MCF 10A (cell line): ENCODE data around the gene SLC2A4. TPM values are rescaled to one million over a fixed set of nuclear protein-coding genes. Genes with fewer than 3 reads are reported as not detected.

ENCODE experiments used
- BruUV-seq: library from RNA; stranded (reverse); fragments of 400-500 nt; replicated peaks from 2 replicates; lab custom pipeline; 2021; lab: Mats Ljungman, UMichigan
- CTCF ChIA-PET: fragments of 300-600 bp; sonication (Branson Sonifier 250); formaldehyde crosslinking; extraction: SDS; loops from one replicate; lab custom pipeline; 2021; ENCODE audit warnings: antibody characterized with exemption, inconsistent platforms; lab: Yijun Ruan, JAX
- POLR2A ChIA-PET: fragments of 300-600, 350-650 bp; sonication (Branson Sonifier 250); formaldehyde crosslinking; extraction: SDS; loops from one replicate; lab custom pipeline; 2020; ENCODE audit warnings: antibody characterized with exemption, inconsistent platforms; lab: Yijun Ruan, JAX
- DNase-seq: peaks from one replicate; pipeline ENCODE4 v3.0.0-alpha.2; 2018; ENCODE audit not compliant: unreplicated experiment
- H3K27ac Mint-ChIP-seq: one replicate; pipeline ENCODE4 v1.8.0; 2022; ENCODE audit warnings: mild to moderate bottlenecking, low read depth, mixed read lengths; ENCODE audit not compliant: unreplicated experiment
- H3K27me3 Mint-ChIP-seq: one replicate; pipeline ENCODE4 v1.8.0; 2022; ENCODE audit warnings: mixed read lengths; ENCODE audit not compliant: insufficient read depth, unreplicated experiment
- H3K36me3 Mint-ChIP-seq: one replicate; pipeline ENCODE4 v1.8.0; 2022; ENCODE audit warnings: mild to moderate bottlenecking, moderate library complexity, mixed read lengths; ENCODE audit not compliant: insufficient read depth, unreplicated experiment
- H3K4me1 Mint-ChIP-seq: one replicate; pipeline ENCODE4 v1.8.0; 2022; ENCODE audit warnings: mixed read lengths; ENCODE audit not compliant: insufficient read depth, unreplicated experiment
- H3K4me3 Mint-ChIP-seq: one replicate; pipeline ENCODE4 v1.8.0; 2022; ENCODE audit warnings: mild to moderate bottlenecking, moderate library complexity, mixed read lengths; ENCODE audit not compliant: unreplicated experiment
- H3K9me3 Mint-ChIP-seq: one replicate; pipeline ENCODE4 v1.8.0; 2022; ENCODE audit warnings: mixed read lengths; ENCODE audit not compliant: unreplicated experiment
- CTCF ChIP-seq: fragments of 200-600 bp; IDR thresholded peaks from one replicate; pipeline ENCODE4 v1.8.0; 2022; ENCODE audit warnings: antibody characterized with exemption, mild to moderate bottlenecking; ENCODE audit not compliant: unreplicated experiment
- intact Hi-C: fragments of 100-400 bp; cut with micrococcal nuclease; formaldehyde crosslinking; loops from 2 replicates; pipeline ENCODE4 v1.14.1; 2022
- total RNA-seq: library from RNA; stranded (reverse); gene quantifications from 2 replicates; pipeline ENCODE4 v1.2.3, GENCODE V29; 2022

The SLC2A4 gene
- total RNA-seq, 1 experiment from 2014 or later, result not detected

- DNase-seq, result no peak
- peaks cover 24% of the 10 kb centered on the region for H3K4me1 Mint-ChIP-seq
- ChIA-PET POLR2A (interaction anchor here (1.8 kb wide), 1 partner anchor 12 kb away, joined by 5 read pairs; the partner anchor contains the start of gene DVL2), CTCF (interaction anchor here (0.6 kb wide), 1 partner anchor 444 kb away, joined by 3 read pairs; no protein-coding TSS in a partner anchor)
- intact Hi-C loops, result no loop called here
- no peaks in the 10 kb centered on the region for H3K9me3 Mint-ChIP-seq
- H3K27me3 Mint-ChIP-seq, result no peaks in the 10 kb centered on the region
- TF ChIP-seq CTCF, result no peak
- no peak overlapping the region for H3K27ac Mint-ChIP-seq
- H3K36me3 Mint-ChIP-seq, result peaks cover 64% of the 10 kb centered on the region
- BruUV-seq, result no TSS peak
- H3K4me3 Mint-ChIP-seq, result no peak overlapping the region
Observed at GRCh38 chr17:7246779-7247178, 34.7 kb upstream of the SLC2A4 start.

GRCh38 chr17:7248796-7249195, 32.7 kb upstream of the SLC2A4 start:
- BruUV-seq, result no TSS peak
- Mint-ChIP-seq H3K36me3 (peaks cover 62% of the 10 kb centered on the region), H3K27ac (peak overlapping the region; percentile 67), H3K4me1 (peaks cover 19% of the 10 kb centered on the region), H3K9me3 (no peaks in the 10 kb centered on the region), H3K27me3 (no peaks in the 10 kb centered on the region), H3K4me3 (peak overlapping the region; percentile 92)
- no peak for TF ChIP-seq CTCF
- POLR2A ChIA-PET, result interaction anchor here (1.0 to 4.4 kb wide), 3 partner anchors 8 to 11 kb away, joined by 3 to 128 read pairs (median 7); partner anchors contain the start of genes GABARAP and PHF23
- CTCF ChIA-PET, result interaction anchor here (0.6 to 1.0 kb wide), 4 partner anchors 34 to 49 kb away, joined by 3 to 5 read pairs (median 3); no protein-coding TSS in a partner anchor
- intact Hi-C loops, result no loop called here
- no peak for DNase-seq

- no TSS peak for BruUV-seq
- no peak for DNase-seq
- peak overlapping the region; percentile 92 for H3K4me3 Mint-ChIP-seq
- POLR2A ChIA-PET, result interaction anchor here (0.6 to 4.4 kb wide), 8 partner anchors 8 to 438 kb away, joined by 3 to 128 read pairs (median 4); partner anchors contain the start of genes ACADVL, DLG4, GABARAP and PHF23
- CTCF ChIA-PET, result interaction anchor here (0.6 to 1.3 kb wide), 4 partner anchors 8 to 47 kb away, joined by 3 to 4 read pairs (median 3); partner anchors contain the start of gene PHF23
- peaks cover 19% of the 10 kb centered on the region for H3K4me1 Mint-ChIP-seq
- no peak for TF ChIP-seq CTCF
- no peaks in the 10 kb centered on the region for H3K9me3 Mint-ChIP-seq
- peak overlapping the region; percentile 67 for H3K27ac Mint-ChIP-seq
- intact Hi-C loops, result no loop called here
- no peaks in the 10 kb centered on the region for H3K27me3 Mint-ChIP-seq
- peaks cover 62% of the 10 kb centered on the region for H3K36me3 Mint-ChIP-seq
Observed at GRCh38 chr17:7249214-7249613, 32.3 kb upstream of the SLC2A4 start.

GRCh38 chr17:7249830-7250229, 31.7 kb upstream of the SLC2A4 start:
- no peaks in the 10 kb centered on the region for H3K9me3 Mint-ChIP-seq
- intact Hi-C loops, result no loop called here
- TF ChIP-seq CTCF, result no peak
- H3K27me3 Mint-ChIP-seq, result no peaks in the 10 kb centered on the region
- peak overlapping the region; percentile 99 for H3K27ac Mint-ChIP-seq
- peaks cover 62% of the 10 kb centered on the region for H3K36me3 Mint-ChIP-seq
- BruUV-seq, result no TSS peak
- peak overlapping the region; percentile 92 for H3K4me3 Mint-ChIP-seq
- POLR2A ChIA-PET, result interaction anchor here (0.6 to 4.4 kb wide), 9 partner anchors 7 to 438 kb away, joined by 3 to 128 read pairs (median 4); partner anchors contain the start of genes ACADVL, DLG4, GABARAP and PHF23
- CTCF ChIA-PET, result interaction anchor here (0.5 to 1.3 kb wide), 3 partner anchors 8 to 204 kb away, joined by 3 to 4 read pairs (median 4); partner anchors contain the start of gene PHF23
- peaks cover 19% of the 10 kb centered on the region for H3K4me1 Mint-ChIP-seq
- no peak for DNase-seq
